C4-2B (cell line): ENCODE results near the gene SLC35F5.
"Not testable (repeated sequence)": the region's sequence is repeated elsewhere in the genome, so short reads cannot be mapped to it uniquely, and the experiment has no call there.

Source experiments
- H3K27ac ChIP-seq: fragments of 450-650 bp; 2 replicates; pipeline ENCODE4 v1.5.1; 2017
- CTCF ChIP-seq: fragments of 450-650 bp; conservative IDR thresholded peaks from 2 replicates; pipeline ENCODE4 v1.5.1; 2017; ENCODE audit warnings: mild to moderate bottlenecking
- ZFX ChIP-seq: fragments of 450-650 bp; IDR thresholded peaks from 2 replicates; pipeline ENCODE4 v1.6.1; 2017

Gene SLC35F5

DNA sequence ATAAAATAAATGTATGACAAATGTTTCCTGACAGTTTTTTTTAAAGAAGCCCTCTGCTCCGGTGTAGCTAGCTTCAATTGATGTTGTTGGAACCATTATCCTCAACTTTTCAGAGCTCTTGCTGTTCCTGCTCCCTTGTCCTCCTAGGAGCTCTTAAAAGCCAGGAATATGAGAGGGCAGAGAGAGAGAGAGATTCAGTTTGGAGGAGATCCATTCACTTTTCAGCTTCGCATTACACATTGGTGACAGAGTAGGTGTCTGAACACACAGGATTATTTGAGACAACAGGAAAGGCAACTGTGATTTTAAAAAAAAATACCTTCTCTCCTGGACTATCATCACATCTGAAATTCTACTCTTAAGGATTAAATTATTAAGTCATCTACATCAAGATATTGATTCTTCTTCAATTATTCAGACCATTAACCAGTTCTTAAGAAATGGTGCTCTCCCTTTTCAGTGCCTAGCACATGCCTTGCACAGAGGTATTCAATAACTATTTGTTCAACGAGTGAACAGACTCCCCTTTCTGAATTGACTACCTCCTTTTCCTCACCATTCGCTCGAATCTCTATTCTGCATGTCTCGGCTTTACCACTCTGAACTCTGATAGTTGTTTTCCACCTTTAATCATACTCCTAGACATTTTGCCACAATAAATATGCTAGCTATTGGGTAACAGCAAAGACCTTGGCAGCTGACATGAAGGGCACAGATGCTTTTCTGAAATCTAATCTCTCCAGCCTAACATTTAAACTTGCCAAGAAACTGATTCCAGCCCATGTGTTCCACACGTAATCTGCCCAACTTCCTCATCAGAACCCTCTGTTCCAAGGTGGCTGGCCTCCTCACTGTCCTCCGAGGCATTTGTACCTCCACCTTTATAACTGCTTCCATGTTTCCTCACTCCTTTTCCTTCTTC, 28.6 kb upstream of the SLC35F5 start:
- TF ChIP-seq CTCF (no peak), ZFX (no peak)
- no peak overlapping the region for H3K27ac ChIP-seq

GRCh38 chr2:113780472-113780871, 24.0 kb upstream of the SLC35F5 start:
- no peak overlapping the region for H3K27ac ChIP-seq
- TF ChIP-seq ZFX = no peak

DNA sequence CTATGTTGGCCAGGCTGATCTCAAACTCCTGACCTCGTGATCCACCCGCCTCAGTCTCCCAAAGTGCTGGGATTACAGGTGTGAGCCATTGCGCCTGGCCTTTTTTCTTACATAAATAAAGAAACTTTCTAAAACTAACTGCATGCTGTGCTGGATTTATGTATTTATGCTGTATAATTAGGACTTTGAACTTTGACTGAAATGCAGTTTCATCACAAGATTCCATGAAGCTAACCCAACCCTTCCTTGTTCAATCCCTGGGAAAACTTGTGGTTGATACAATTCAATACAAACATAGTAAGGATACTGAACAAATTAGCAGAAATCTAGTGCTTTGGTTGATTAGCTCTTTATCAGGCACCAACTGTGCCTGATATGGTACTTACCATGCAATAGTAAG, 20.9 kb upstream of the SLC35F5 start:
- TF ChIP-seq ZFX = no peak
- TF ChIP-seq CTCF = no peak
- H3K27ac ChIP-seq = no peak overlapping the region

DNA sequence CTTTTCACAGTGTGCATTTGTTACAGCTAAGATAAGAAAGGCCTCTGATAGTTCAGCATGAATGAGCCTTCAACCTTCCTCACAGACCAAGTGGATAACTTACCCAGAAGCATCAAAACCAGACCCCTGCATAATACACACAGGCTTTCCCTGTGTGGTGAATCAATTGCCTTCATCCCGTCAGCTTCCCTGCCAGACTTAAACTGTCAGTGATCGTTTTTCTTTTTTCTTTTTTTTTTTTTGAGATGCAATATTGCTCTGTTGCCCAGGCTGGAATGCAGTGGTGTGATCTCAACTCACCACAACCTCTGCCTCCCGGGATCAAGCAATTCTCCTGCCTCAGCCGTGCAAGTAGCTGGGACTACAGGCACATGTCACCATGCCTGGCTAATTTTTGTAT, 20.5 kb upstream of the SLC35F5 start:
- no peak overlapping the region for H3K27ac ChIP-seq
- TF ChIP-seq ZFX (no peak), CTCF (no peak)

DNA sequence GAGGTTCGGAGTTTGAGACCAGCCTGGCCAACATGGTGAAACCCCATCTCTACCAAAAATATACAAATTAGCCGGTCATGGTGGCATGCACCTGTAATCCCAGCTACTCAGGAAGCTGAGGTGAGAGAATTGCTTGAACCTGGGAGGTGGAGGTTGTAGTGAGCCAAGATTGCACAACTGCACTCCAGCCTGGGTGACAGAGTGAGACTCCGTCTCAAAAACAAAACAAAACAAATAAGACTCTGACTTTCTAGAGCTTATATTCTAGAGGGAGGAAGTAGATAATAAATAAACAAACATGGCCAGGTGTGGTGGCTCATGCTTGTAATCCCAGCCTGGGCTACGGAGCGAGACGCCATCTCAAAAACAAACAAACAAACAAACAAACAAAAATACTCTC, 18.2 kb upstream of the SLC35F5 start:
- not testable (repeated sequence) for H3K27ac ChIP-seq

- no peak overlapping the region for H3K27ac ChIP-seq
- TF ChIP-seq CTCF (no peak), ZFX (no peak)
These were observed 14.5 kb upstream of the SLC35F5 start for GRCh38 chr2:113770929-113771328.

- TF ChIP-seq CTCF (no peak), ZFX (no peak)
- H3K27ac ChIP-seq = no peak overlapping the region
These were observed 13.1 kb upstream of the SLC35F5 start for GRCh38 chr2:113769555-113769954.

- H3K27ac ChIP-seq = no peak overlapping the region
- TF ChIP-seq CTCF (no peak), ZFX (no peak)
These were observed 12.3 kb upstream of the SLC35F5 start for GRCh38 chr2:113768770-113769169.
